ENCODE results near the gene BLVRA. TPM values are rescaled to one million over a fixed set of nuclear protein-coding genes. Genes with fewer than 3 reads are reported as not detected.

The BLVRA gene
- total RNA-seq, 1 donor from 2014 or later = 39.9 TPM

- no peak for DNase-seq
- intact Hi-C loops (cut with micrococcal nuclease) = no loop called here
- no peaks in the 10 kb centered on the region for H3K4me1 Mint-ChIP-seq
- H3K9me3 Mint-ChIP-seq = no peaks in the 10 kb centered on the region
- H3K27ac Mint-ChIP-seq = no peak overlapping the region
- H3K4me3 Mint-ChIP-seq = no peak overlapping the region
- peaks cover 4% of the 10 kb centered on the region for H3K27me3 Mint-ChIP-seq
- no peaks in the 10 kb centered on the region for H3K36me3 Mint-ChIP-seq (ENCODE audit: low read depth)
Observed at GRCh38 chr7:43855176-43855575, 96.7 kb downstream of the BLVRA start.

DNA sequence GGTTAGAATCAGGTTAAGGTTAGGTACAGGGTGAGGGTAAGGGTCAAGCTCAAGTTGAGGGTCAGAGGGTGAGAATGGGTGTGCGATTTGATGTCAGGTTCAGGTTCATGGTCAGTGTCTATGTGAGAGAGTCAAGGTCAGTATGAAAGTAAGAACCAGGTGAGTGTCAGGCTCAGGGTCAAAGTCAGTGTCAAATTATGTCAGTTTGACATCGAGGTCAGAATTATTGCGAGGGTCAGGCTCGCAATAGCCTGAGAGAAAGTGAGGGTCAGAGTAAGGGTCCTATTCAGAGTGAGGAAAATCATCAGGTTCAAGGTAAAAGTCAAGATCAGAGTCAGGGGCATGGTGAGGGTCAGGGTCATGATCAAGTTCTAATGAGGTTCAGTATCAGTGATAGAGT, 97.8 kb downstream of the BLVRA start:
- Mint-ChIP-seq H3K27me3 (peaks cover 9% of the 10 kb centered on the region), H3K4me3 (no peak overlapping the region), H3K4me1 (no peaks in the 10 kb centered on the region), H3K27ac (no peak overlapping the region), H3K36me3 (ENCODE audit: low read depth) (no peaks in the 10 kb centered on the region), H3K9me3 (no peaks in the 10 kb centered on the region)
- intact Hi-C loops (cut with micrococcal nuclease) = no loop called here
- DNase-seq = no peak

Other genes starting within 250 kb of the BLVRA start
- 30.8 and 33.9 TPM in 2 replicates for gene STK17A, start 175.6 kb upstream of the BLVRA start, total RNA-seq
- gene COA1, start 29.2 kb upstream of the BLVRA start, total RNA-seq = 79.0 and 79.3 TPM in 2 replicates
- gene MRPS24, start 110.8 kb downstream of the BLVRA start, total RNA-seq = 119 and 123 TPM in 2 replicates
- 33.2 and 33.4 TPM in 2 replicates for gene URGCP, start 147.9 kb downstream of the BLVRA start, total RNA-seq
- 16.0 and 17.2 TPM in 2 replicates for gene UBE2D4, start 167.8 kb downstream of the BLVRA start, total RNA-seq
- not detected in 2 replicates for gene SPDYE1, start 239.2 kb downstream of the BLVRA start, total RNA-seq

Measured in activated CD4-positive, alpha-beta T cell treated with anti-CD3 and anti-CD28 coated beads, Interleukin-2, amount 10 ng/mL, durations not matched to agents 24 days and 14 days (primary cell).